ENCODE results near the gene ANK2. TPM values are rescaled to one million over a fixed set of nuclear protein-coding genes. Genes with fewer than 3 reads are reported as not detected.

Gene ANK2
- total RNA-seq, 1 donor from 2014 or later, result 14.0 TPM

DNA sequence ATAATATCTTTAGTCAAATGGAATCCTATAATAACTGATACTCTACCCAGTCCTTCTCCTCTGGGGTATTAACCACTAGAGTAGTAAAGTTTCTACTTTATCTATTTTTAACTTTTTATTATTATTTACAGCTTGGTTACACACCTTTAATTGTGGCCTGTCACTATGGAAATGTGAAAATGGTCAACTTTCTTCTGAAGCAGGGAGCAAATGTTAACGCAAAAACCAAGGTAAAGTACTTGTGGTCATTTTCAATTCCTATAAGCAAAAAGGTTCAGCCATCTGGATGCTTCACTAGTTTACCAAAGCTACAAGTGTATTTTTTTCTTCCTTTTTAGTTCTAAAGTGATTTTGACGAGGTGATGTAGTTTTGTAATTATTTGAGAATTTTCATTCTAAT is 238.8 kb downstream of the ANK2 start:
- Histone ChIP-seq H3K4me1 (no peaks in the 10 kb centered on the region), H3K9me3 (no peaks in the 10 kb centered on the region), H3K27ac (no peak overlapping the region), H3K27me3 (ENCODE audit: low read depth) (no peaks in the 10 kb centered on the region), H3K36me3 (no peaks in the 10 kb centered on the region), H3K4me3 (no peak overlapping the region)
- DNase-seq (no peak), ATAC-seq (no peak)
- intact Hi-C loops (cut with DNase I), result no loop called here
- TF ChIP-seq, protein P1, sequence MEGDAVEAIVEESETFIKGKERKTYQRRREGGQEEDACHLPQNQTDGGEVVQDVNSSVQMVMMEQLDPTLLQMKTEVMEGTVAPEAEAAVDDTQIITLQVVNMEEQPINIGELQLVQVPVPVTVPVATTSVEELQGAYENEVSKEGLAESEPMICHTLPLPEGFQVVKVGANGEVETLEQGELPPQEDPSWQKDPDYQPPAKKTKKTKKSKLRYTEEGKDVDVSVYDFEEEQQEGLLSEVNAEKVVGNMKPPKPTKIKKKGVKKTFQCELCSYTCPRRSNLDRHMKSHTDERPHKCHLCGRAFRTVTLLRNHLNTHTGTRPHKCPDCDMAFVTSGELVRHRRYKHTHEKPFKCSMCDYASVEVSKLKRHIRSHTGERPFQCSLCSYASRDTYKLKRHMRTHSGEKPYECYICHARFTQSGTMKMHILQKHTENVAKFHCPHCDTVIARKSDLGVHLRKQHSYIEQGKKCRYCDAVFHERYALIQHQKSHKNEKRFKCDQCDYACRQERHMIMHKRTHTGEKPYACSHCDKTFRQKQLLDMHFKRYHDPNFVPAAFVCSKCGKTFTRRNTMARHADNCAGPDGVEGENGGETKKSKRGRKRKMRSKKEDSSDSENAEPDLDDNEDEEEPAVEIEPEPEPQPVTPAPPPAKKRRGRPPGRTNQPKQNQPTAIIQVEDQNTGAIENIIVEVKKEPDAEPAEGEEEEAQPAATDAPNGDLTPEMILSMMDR (IDR thresholded peaks at IDR 0.05), result no peak

DNA sequence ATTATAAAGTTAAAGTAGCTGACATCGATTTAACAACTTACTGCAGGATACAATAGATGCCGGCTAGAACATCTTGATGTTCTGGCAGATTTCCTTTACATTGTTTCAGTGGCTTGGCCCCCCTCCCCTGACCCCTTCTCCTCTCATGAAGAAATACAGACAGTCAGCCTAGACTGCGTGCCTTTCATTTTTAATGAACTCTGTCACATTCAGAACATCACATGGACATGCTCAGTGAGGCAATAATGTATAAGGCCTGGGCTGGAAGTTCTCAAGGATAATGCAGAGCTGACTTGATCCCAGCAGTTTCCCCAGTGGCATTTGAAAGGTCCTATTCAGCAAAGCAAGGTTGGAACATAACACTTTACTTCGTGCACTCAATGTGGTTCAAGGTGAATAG is 239.2 kb downstream of the ANK2 start:
- TF ChIP-seq, protein P1 (IDR thresholded peaks at IDR 0.05), result no peak
- Histone ChIP-seq H3K27me3 (ENCODE audit: low read depth) (no peaks in the 10 kb centered on the region), H3K27ac (no peak overlapping the region), H3K4me1 (no peaks in the 10 kb centered on the region), H3K4me3 (no peak overlapping the region), H3K9me3 (no peaks in the 10 kb centered on the region), H3K36me3 (no peaks in the 10 kb centered on the region)
- DNase-seq (no peak), ATAC-seq (no peak)
- intact Hi-C loops (cut with DNase I), result no loop called here

DNA sequence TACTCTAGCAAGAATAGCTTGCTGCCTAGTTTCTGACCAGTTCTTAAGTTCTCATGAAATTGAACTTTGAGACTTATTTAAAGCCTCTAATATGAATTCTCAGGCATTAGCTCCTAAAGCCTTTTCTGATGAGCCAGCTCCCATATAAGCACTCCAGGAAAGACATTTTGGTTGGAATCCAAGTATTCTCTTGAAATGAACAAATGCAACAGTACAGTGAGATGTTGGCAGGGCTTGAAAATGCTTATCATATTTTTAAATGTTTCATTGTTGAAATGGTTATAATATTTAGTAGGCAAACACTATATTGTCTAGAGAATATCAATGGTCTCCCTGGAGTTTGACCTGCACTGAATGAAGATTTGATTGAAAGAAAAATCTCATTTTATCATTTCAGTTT is 240.3 kb downstream of the ANK2 start:
- DNase-seq, result no peak
- ATAC-seq, result no peak
- Histone ChIP-seq H3K9me3 (no peaks in the 10 kb centered on the region), H3K4me3 (no peak overlapping the region), H3K27me3 (ENCODE audit: low read depth) (no peaks in the 10 kb centered on the region), H3K27ac (no peak overlapping the region), H3K36me3 (no peaks in the 10 kb centered on the region), H3K4me1 (no peaks in the 10 kb centered on the region)
- TF ChIP-seq, protein P1 (IDR thresholded peaks at IDR 0.05), result no peak
- intact Hi-C loops (cut with DNase I), result no loop called here

DNA sequence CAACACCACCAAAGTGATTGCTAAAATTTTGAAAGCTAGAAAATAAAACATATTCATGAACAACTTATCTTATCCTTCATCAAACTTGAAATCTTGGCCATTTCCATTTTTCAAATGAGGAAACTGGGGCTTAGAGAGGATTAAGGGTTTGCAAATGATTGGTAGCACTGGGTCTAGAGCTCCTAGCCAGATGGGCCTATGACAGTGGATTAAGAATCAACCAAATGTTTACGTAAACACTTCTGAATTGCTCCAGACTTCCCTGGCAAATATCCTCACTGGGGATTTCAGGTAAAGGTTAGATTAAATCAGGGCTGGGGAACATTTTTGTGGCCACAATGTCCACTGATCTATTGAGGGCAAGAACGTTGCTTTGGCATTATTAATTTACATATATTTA is 241.2 kb downstream of the ANK2 start:
- H3K27me3 ChIP-seq (ENCODE audit: low read depth), result no peaks in the 10 kb centered on the region
- DNase-seq (no peak), ATAC-seq (no peak)
- no peak overlapping the region for H3K4me3 ChIP-seq
- no peaks in the 10 kb centered on the region for H3K9me3 ChIP-seq
- TF ChIP-seq, protein P1 (IDR thresholded peaks at IDR 0.05), result no peak
- no peaks in the 10 kb centered on the region for H3K36me3 ChIP-seq
- intact Hi-C loops (cut with DNase I), result no loop called here
- H3K4me1 ChIP-seq, result no peaks in the 10 kb centered on the region
- H3K27ac ChIP-seq, result no peak overlapping the region

DNA sequence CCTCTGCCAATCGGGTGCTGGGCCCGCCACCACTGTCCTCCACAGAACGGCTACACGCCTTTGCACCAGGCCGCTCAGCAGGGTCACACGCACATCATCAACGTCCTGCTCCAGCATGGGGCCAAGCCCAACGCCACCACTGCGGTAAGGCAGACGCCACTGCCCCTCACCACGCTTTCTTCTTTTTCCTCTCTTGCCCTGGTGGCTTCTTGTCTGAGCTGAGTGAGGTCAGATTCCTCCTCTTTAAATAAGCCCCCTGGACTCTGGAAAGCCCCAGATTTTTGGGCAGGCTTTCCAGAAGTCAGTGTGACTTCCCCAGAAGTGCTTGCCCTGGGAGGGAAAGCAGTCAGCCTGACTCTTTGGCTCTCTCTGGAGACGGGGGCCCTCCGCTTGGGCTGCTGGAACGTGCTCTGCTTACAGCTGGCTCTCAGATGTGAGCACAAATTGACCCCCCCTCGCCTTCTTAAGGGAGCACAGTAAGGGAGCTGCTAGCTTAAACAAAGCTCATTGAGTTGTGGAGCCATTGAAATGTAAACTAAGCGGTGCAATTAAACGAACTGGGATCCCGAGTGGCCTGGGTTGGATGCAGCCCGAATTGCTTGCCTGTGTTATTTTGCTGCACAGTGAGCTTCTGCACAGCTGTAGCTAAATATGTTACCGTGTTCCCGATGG is 243.1 kb downstream of the ANK2 start:
- H3K4me3 ChIP-seq, result peak overlapping the region; percentile 32
- peak overlapping the region; percentile 72 for H3K27ac ChIP-seq
- peak; percentile 64 to 67 for ATAC-seq
- intact Hi-C loops (cut with DNase I), result no loop called here
- H3K9me3 ChIP-seq, result no peaks in the 10 kb centered on the region
- no peak for DNase-seq
- no peaks in the 10 kb centered on the region for H3K27me3 ChIP-seq (ENCODE audit: low read depth)
- H3K36me3 ChIP-seq, result no peaks in the 10 kb centered on the region
- no peaks in the 10 kb centered on the region for H3K4me1 ChIP-seq
- TF ChIP-seq, protein P1 (IDR thresholded peaks at IDR 0.05), result no peak
